GM10248 (cell line): Measurements from ENCODE around the gene POU6F2.

Experiments used
- CTCF ChIA-PET: fragments of 300-600 bp; sonication (Branson Sonifier 250); formaldehyde crosslinking; extraction: SDS; loops from one replicate; lab custom pipeline; 2021; ENCODE audit warnings: antibody characterized with exemption; lab: Yijun Ruan, JAX
- POLR2A ChIA-PET: fragments of 350-650 bp; sonication (Branson Sonifier 250); formaldehyde crosslinking; extraction: SDS; loops from one replicate; lab custom pipeline; 2020; ENCODE audit warnings: antibody characterized with exemption; lab: Yijun Ruan, JAX
- DNase-seq: peaks from one replicate; pipeline ENCODE4 v3.0.0; 2012; ENCODE audit errors: extremely low spot score
- CTCF ChIP-seq: IDR thresholded peaks from 2 replicates; pipeline ENCODE4 v1.5.1; 2012; ENCODE audit warnings: mild to moderate bottlenecking, low read depth; ENCODE audit errors: extremely low read depth, missing control alignments, control extremely low read depth

Gene POU6F2

GRCh38 chr7:39504963-39505362 is 527.3 kb downstream of the POU6F2 start:
- TF ChIP-seq CTCF: no peak
- ChIA-PET POLR2A (no interaction called here), CTCF (interaction anchor here (2.0 kb wide), 1 partner anchor 52 kb away, joined by 6 read pairs; no protein-coding TSS in a partner anchor)
- no peak for DNase-seq

GRCh38 chr7:39507866-39508551 is 530.3 kb downstream of the POU6F2 start:
- POLR2A ChIA-PET: no interaction called here
- TF ChIP-seq CTCF: no peak
- peak; percentile 15 for DNase-seq
- CTCF ChIA-PET: no interaction called here

GRCh38 chr7:39509436-39509835 is 531.7 kb downstream of the POU6F2 start:
- CTCF ChIA-PET: no interaction called here
- POLR2A ChIA-PET: no interaction called here
- no peak for TF ChIP-seq CTCF
- DNase-seq: no peak

- CTCF ChIA-PET: interaction anchor here (1.3 kb wide), 1 partner anchor 10 kb away, joined by 4 read pairs; no protein-coding TSS in a partner anchor
- TF ChIP-seq CTCF: no peak
- POLR2A ChIA-PET: no interaction called here
- DNase-seq: no peak
Measured at GRCh38 chr7:39509912-39510311, 532.2 kb downstream of the POU6F2 start.

GRCh38 chr7:39510864-39511354 is 533.2 kb downstream of the POU6F2 start:
- DNase-seq: no peak
- no peak for TF ChIP-seq CTCF
- ChIA-PET CTCF (interaction anchor here (0.6 to 1.9 kb wide), 3 partner anchors 9 to 43 kb away, joined by 3 to 5 read pairs (median 4); no protein-coding TSS in a partner anchor), POLR2A (no interaction called here)

GRCh38 chr7:39515534-39516228 is 538.0 kb downstream of the POU6F2 start:
- no peak for TF ChIP-seq CTCF
- no peak for DNase-seq
- ChIA-PET CTCF (interaction anchor here (0.8 kb wide), 1 partner anchor 18 kb away, joined by 3 read pairs; no protein-coding TSS in a partner anchor), POLR2A (no interaction called here)
